Keratinocyte (primary cell): ENCODE data around the gene CCL22. TPM values are rescaled to one million over a fixed set of nuclear protein-coding genes. Genes with fewer than 3 reads are reported as not detected.

Experiments
- DNase-seq: peaks from one replicate; pipeline ENCODE4 v3.0.0-alpha.2; 2011; ENCODE audit warnings: low read depth, missing footprints, low spot score
- FAIRE-seq: peaks from 2 replicates; lab custom pipeline; 2011; peaks lifted over from hg19 to GRCh38; lab: Jason Lieb, UNC
- H2AFZ ChIP-seq: 2 replicates; pipeline ENCODE4 v1.6.0; 2012; ENCODE audit warnings: low read length, control low read depth, inconsistent platforms; ENCODE audit not compliant: control insufficient read depth
- H3K27ac ChIP-seq: 2 replicates; pipeline ENCODE4 v1.5.1; 2011; ENCODE audit warnings: low read length; ENCODE audit not compliant: control insufficient read depth, insufficient read depth
- H3K27me3 ChIP-seq: 3 replicates; pipeline ENCODE4 v1.6.0; 2011; ENCODE audit warnings: low read length; ENCODE audit not compliant: control insufficient read depth, insufficient read depth; ENCODE audit errors: extremely low read depth
- H3K36me3 ChIP-seq, 2 experiments: 2 replicates in 1 of 2; 3 replicates in 1 of 2; pipeline ENCODE4 v1.5.1; 2011; ENCODE audit warnings: low read length in 2 of 2, mild to moderate bottlenecking in 1 of 2; ENCODE audit not compliant: control insufficient read depth in 2 of 2, insufficient read depth in 2 of 2; ENCODE audit errors: extremely low read depth in 1 of 2
- H3K4me1 ChIP-seq: 3 replicates; pipeline ENCODE4 v1.5.1; 2011; ENCODE audit warnings: low read length; ENCODE audit not compliant: control insufficient read depth, insufficient read depth; ENCODE audit errors: extremely low read depth
- H3K4me2 ChIP-seq: 3 replicates; pipeline ENCODE4 v1.6.0; 2011; ENCODE audit warnings: low read depth, low read length; ENCODE audit not compliant: control insufficient read depth, insufficient read depth; ENCODE audit errors: extremely low read depth
- H3K4me3 ChIP-seq, 3 experiments: fragments of 200-600 bp in 1 of 3; sonication (generic) in 1 of 3; 2 replicates in 2 of 3; 3 replicates in 1 of 3; pipeline ENCODE4 v1.5.1; 2011 to 2016; ENCODE audit warnings: low read length in 3 of 3, mild to moderate bottlenecking in 3 of 3, control low read depth in 2 of 3, inconsistent platforms in 1 of 3, low read depth in 1 of 3, mixed read lengths in 1 of 3, mixed run types in 1 of 3, moderate library complexity in 1 of 3; ENCODE audit not compliant: control insufficient read depth in 2 of 3, insufficient read depth in 2 of 3; ENCODE audit errors: extremely low read depth in 1 of 3
- H3K79me2 ChIP-seq: 2 replicates; pipeline ENCODE4 v1.6.0; 2012; ENCODE audit warnings: low read length; ENCODE audit not compliant: control insufficient read depth, insufficient read depth
- H3K9ac ChIP-seq: 3 replicates; pipeline ENCODE4 v1.6.0; 2011; ENCODE audit warnings: low read length; ENCODE audit not compliant: control insufficient read depth, insufficient read depth; ENCODE audit errors: extremely low read depth
- H3K9me1 ChIP-seq: 3 replicates; pipeline ENCODE4 v1.6.0; 2011; ENCODE audit warnings: low read length; ENCODE audit not compliant: control insufficient read depth, insufficient read depth; ENCODE audit errors: extremely low read depth
- H3K9me3 ChIP-seq: 2 replicates; pipeline ENCODE4 v1.5.1; 2012; ENCODE audit warnings: low read depth, low read length; ENCODE audit not compliant: control insufficient read depth
- H4K20me1 ChIP-seq: 3 replicates; pipeline ENCODE4 v1.6.0; 2011; ENCODE audit warnings: low read length; ENCODE audit not compliant: control insufficient read depth, insufficient read depth; ENCODE audit errors: extremely low read depth
- CTCF ChIP-seq, 3 experiments: IDR thresholded peaks in 1 of 3; conservative IDR thresholded peaks in 1 of 3; optimal IDR thresholded peaks in 1 of 3; 2 replicates in 2 of 3; 3 replicates in 1 of 3; pipeline versions ENCODE3 to v1.5.1; 2011; ENCODE audit warnings: low read length in 3 of 3, mild to moderate bottlenecking in 3 of 3, moderate library complexity in 2 of 3, control low read depth in 1 of 3, inconsistent platforms in 1 of 3; ENCODE audit not compliant: insufficient read depth in 2 of 3; ENCODE audit errors: extremely low read depth in 1 of 3
- EZH2 ChIP-seq: IDR thresholded peaks from one replicate; pipeline ENCODE4 v1.6.1; 2012; ENCODE audit warnings: inconsistent platforms, mild to moderate bottlenecking, low read length, moderate library complexity
- dilution Hi-C: fragments of 300-500 bp; cut with MboI; formaldehyde crosslinking; loops from one replicate; pipeline ENCODE4 v1.7.0; 2020; ENCODE audit warnings: low sequenced_read_pairs; ENCODE audit not compliant: extremely low pct_ligation_motif_present
- polyA plus RNA-seq, 5 experiments: library from polyadenylated mRNA; depleted of rRNA in 3 of 5; stranded (reverse) in 3 of 5; stranded (forward) in 1 of 5; unstranded in 1 of 5; fragments of >200 nt; gene quantifications; 1 replicate in 1 of 5; 2 replicates in 3 of 5; 3 replicates in 1 of 5; pipeline versions ENCODE4 v1.2.1 to v1.2.3, GENCODE V29; 2011 to 2012; ENCODE audit warnings: missing spikeins in 2 of 5, low read depth in 1 of 5, low replicate concordance in 1 of 5

Gene CCL22
- polyA plus RNA-seq, 1 donor (not counting 4 experiments of a cell fraction or from before 2014, with no cell fraction given), result not detected

GRCh38 chr16:57324749-57325148 lies 33.8 kb upstream of the CCL22 start:
- Histone ChIP-seq H3K9me1 (no peaks in the 10 kb centered on the region), H3K4me3 (no peak overlapping the region), H3K9ac (no peak overlapping the region), H3K4me1 (no peaks in the 10 kb centered on the region), H3K36me3 (no peaks in the 10 kb centered on the region), H3K79me2 (no peaks in the 10 kb centered on the region), H2AFZ (no peak overlapping the region), H3K27me3 (no peaks in the 10 kb centered on the region), H3K27ac (no peak overlapping the region), H3K9me3 (no peaks in the 10 kb centered on the region), H3K4me2 (no peak overlapping the region), H4K20me1 (no peaks in the 10 kb centered on the region)
- dilution Hi-C loops, result no loop called here
- DNase-seq (no peak), FAIRE-seq (no peak)
- TF ChIP-seq EZH2 (no peak), CTCF (optimal IDR thresholded peaks at IDR 0.05 in 1 of 3, IDR thresholded peaks at IDR 0.05 in 1 of 3, conservative IDR thresholded peaks at IDR 0.05 in 1 of 3; ENCODE audit: extremely low read depth in 1 of 3, insufficient read depth in 2 of 3, low read length in 3 of 3) (no peak)

- Histone ChIP-seq H3K27me3 (no peaks in the 10 kb centered on the region), H3K79me2 (no peaks in the 10 kb centered on the region), H3K36me3 (no peaks in the 10 kb centered on the region), H3K4me2 (no peak overlapping the region), H3K4me3 (no peak overlapping the region), H3K4me1 (no peaks in the 10 kb centered on the region), H3K27ac (no peak overlapping the region), H4K20me1 (no peaks in the 10 kb centered on the region), H2AFZ (no peak overlapping the region), H3K9me3 (no peaks in the 10 kb centered on the region), H3K9ac (no peak overlapping the region), H3K9me1 (no peaks in the 10 kb centered on the region)
- no peak for TF ChIP-seq CTCF (optimal IDR thresholded peaks at IDR 0.05 in 1 of 3, IDR thresholded peaks at IDR 0.05 in 1 of 3, conservative IDR thresholded peaks at IDR 0.05 in 1 of 3; ENCODE audit: extremely low read depth in 1 of 3, insufficient read depth in 2 of 3, low read length in 3 of 3)
- TF ChIP-seq EZH2, result no peak
- DNase-seq, result no peak
- FAIRE-seq, result no peak
- dilution Hi-C loops, result no loop called here
These were observed 33.1 kb upstream of the CCL22 start for GRCh38 chr16:57325458-57325857.
